ENCODE results near the gene DLG2.

DLG2 gene

GRCh38 chr11:83722392-83723119 lies 1904.6 kb downstream of the DLG2 start:
- in situ Hi-C loops (cut with HindIII; ENCODE audit: low sequenced_read_pairs) = no loop called here

- in situ Hi-C loops (cut with HindIII; ENCODE audit: low sequenced_read_pairs) = no loop called here
These were observed 1905.9 kb downstream of the DLG2 start for GRCh38 chr11:83721263-83721662.

- in situ Hi-C loops (cut with HindIII; ENCODE audit: low sequenced_read_pairs) = no loop called here
These were observed 1906.5 kb downstream of the DLG2 start for GRCh38 chr11:83720675-83721074.

- in situ Hi-C loops (cut with HindIII; ENCODE audit: low sequenced_read_pairs) = no loop called here
These were observed 1909.6 kb downstream of the DLG2 start for GRCh38 chr11:83717537-83717936.

- in situ Hi-C loops (cut with HindIII; ENCODE audit: low sequenced_read_pairs) = no loop called here
These were observed 1911.1 kb downstream of the DLG2 start for GRCh38 chr11:83715927-83716535.

GRCh38 chr11:83713708-83714107 lies 1913.4 kb downstream of the DLG2 start:
- in situ Hi-C loops (cut with HindIII; ENCODE audit: low sequenced_read_pairs) = no loop called here

- in situ Hi-C loops (cut with HindIII; ENCODE audit: low sequenced_read_pairs) = no loop called here
These were observed 1916.0 kb downstream of the DLG2 start for GRCh38 chr11:83711106-83711527.

DNA sequence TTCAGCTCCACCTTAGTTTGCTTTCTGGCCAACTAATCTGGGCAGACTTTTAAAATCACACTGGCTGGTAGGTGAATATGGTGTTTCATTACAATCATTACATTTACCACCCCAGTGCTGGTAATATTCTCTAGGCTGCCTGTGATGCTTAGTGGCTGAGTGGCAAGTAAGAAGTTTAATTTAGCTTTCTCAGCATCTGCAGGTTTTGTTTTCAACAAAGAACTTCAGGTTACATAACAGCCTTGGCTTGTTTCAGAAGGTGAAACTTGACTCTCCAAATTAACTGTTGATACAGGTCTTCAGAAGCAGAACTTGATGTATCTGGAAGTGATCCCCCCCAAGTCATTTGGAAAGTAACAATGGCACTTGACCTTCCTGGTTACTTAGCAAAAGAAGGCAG lies 1917.7 kb downstream of the DLG2 start:
- in situ Hi-C loops (cut with HindIII; ENCODE audit: low sequenced_read_pairs) = no loop called here

- in situ Hi-C loops (cut with HindIII; ENCODE audit: low sequenced_read_pairs) = no loop called here
These were observed 1920.6 kb downstream of the DLG2 start for GRCh38 chr11:83706566-83706965.

DNA sequence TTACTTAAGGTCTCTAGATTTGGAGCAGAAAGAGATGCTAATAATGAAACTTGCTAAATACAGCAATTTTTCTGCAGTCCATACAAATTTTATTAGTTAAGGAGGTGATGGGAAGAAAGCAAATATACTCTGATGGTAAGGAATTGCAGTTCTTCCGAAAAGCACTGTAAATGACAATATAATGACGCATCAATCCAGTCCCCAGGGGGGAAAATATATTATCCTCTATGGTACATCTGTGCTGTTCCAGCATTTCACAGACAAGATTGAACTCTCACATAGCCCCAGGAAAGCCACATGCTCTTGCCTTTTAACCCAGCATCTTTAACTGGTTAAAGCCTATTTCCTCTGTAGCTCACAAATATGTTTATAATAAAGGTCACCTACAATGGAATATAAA lies 1924.3 kb downstream of the DLG2 start:
- in situ Hi-C loops (cut with HindIII; ENCODE audit: low sequenced_read_pairs) = no loop called here

- in situ Hi-C loops (cut with HindIII; ENCODE audit: low sequenced_read_pairs) = no loop called here
These were observed 1929.6 kb downstream of the DLG2 start for GRCh38 chr11:83697518-83697917.

GRCh38 chr11:83695046-83695445 lies 1932.1 kb downstream of the DLG2 start:
- in situ Hi-C loops (cut with HindIII; ENCODE audit: low sequenced_read_pairs) = no loop called here

GRCh38 chr11:83694191-83694910 lies 1932.8 kb downstream of the DLG2 start:
- in situ Hi-C loops (cut with HindIII; ENCODE audit: low sequenced_read_pairs) = no loop called here

- in situ Hi-C loops (cut with HindIII; ENCODE audit: low sequenced_read_pairs) = no loop called here
These were observed 1933.7 kb downstream of the DLG2 start for GRCh38 chr11:83693306-83693992.

GRCh38 chr11:83692675-83693074 lies 1934.5 kb downstream of the DLG2 start:
- in situ Hi-C loops (cut with HindIII; ENCODE audit: low sequenced_read_pairs) = no loop called here

DNA sequence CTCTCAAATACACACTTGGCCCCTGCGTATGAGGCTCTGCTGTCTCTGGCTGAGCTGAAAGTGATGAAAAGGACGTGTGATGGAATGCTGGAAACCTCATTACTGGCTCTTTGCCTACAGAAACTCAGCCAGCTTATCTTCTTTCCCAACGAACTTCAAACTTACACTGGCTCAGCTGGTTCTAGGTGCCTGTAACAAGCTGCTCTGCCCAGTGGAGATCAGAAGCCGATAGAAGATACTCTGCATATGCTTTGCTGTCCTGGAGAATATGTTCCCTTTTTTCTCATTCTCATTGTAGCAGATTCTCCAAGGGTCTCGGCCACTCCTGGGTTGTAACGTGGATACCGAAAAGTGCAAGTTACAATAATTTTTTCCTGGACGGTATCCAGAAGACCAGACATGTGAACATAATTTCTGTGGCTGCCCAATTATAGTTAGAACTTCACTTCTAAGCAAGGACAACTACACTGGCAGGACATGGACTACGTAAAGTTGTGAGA lies 1935.6 kb downstream of the DLG2 start:
- in situ Hi-C loops (cut with HindIII; ENCODE audit: low sequenced_read_pairs) = no loop called here

- in situ Hi-C loops (cut with HindIII; ENCODE audit: low sequenced_read_pairs) = no loop called here
These were observed 1937.9 kb downstream of the DLG2 start for GRCh38 chr11:83689144-83689780.

- in situ Hi-C loops (cut with HindIII; ENCODE audit: low sequenced_read_pairs) = no loop called here
These were observed 1939.4 kb downstream of the DLG2 start for GRCh38 chr11:83687787-83688186.

DNA sequence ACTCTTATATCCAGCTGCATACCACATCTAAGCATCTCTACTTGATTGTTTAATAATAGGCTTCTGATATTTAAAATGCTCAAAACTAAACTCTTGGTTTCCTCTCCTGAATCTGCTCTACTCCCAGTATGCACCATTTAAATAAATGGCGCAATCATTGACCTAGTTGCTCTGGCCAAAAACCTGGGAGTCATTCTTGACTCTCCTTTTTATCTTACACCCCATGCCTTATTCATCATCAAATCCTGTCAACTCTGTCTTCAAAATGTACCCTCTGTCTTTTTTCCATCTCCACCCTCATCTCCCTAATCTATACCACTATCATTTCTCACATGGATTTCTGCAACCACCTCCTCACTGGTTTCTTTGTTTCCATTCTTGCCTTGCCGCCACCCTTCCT lies 1941.4 kb downstream of the DLG2 start:
- in situ Hi-C loops (cut with HindIII; ENCODE audit: low sequenced_read_pairs) = no loop called here

GRCh38 chr11:83684071-83684470 lies 1943.1 kb downstream of the DLG2 start:
- in situ Hi-C loops (cut with HindIII; ENCODE audit: low sequenced_read_pairs) = no loop called here

GRCh38 chr11:83682611-83682973 lies 1944.6 kb downstream of the DLG2 start:
- in situ Hi-C loops (cut with HindIII; ENCODE audit: low sequenced_read_pairs) = no loop called here

All from DLD1 (cell line).